Panc1 (cell line): ENCODE measurements around the gene GATA5. TPM values are rescaled to one million over a fixed set of nuclear protein-coding genes. Genes with fewer than 3 reads are reported as not detected.

Experiments used
- ATAC-seq: fragments of 200-7000 bp; cut with Tn5 transposase; 2 replicates; pipeline ENCODE4 v1.9.1; 2020; ENCODE audit warnings: mild to moderate bottlenecking, moderate library complexity
- BruUV-seq: library from RNA; stranded (reverse); fragments of 400-500 nt; replicated peaks from 2 replicates; lab custom pipeline; 2021; lab: Mats Ljungman, UMichigan
- CTCF ChIA-PET: fragments of 300-600 bp; sonication (Branson Sonifier 250); formaldehyde crosslinking; loops from one replicate; lab custom pipeline; 2022; ENCODE audit warnings: antibody characterized with exemption; lab: Charles Lee
- POLR2A ChIA-PET: fragments of 300-600 bp; sonication (Branson Sonifier 250); formaldehyde crosslinking; loops from one replicate; lab custom pipeline; 2022; ENCODE audit warnings: antibody characterized with exemption; lab: Charles Lee
- DNase-seq: peaks from one replicate; pipeline ENCODE4 v3.0.0-alpha.2; 2010; ENCODE audit warnings: low read depth, low spot score
- H3K27ac ChIP-seq: 2 replicates; pipeline ENCODE4 v1.5.1; 2011; ENCODE audit warnings: mild to moderate bottlenecking, low read length, inconsistent platforms
- H3K27me3 ChIP-seq: fragments of 200-500 bp; sonication (Bioruptor generic); 2 replicates; pipeline ENCODE4 v1.6.0; 2014; ENCODE audit warnings: low read length, inconsistent platforms; ENCODE audit not compliant: control insufficient read depth, insufficient read depth
- H3K36me3 ChIP-seq: fragments of 200-500 bp; sonication (Bioruptor generic); 2 replicates; pipeline ENCODE4 v1.5.1; 2014; ENCODE audit warnings: inconsistent platforms, mild to moderate bottlenecking, low read length, moderate library complexity; ENCODE audit not compliant: control insufficient read depth, insufficient read depth
- H3K4me1 ChIP-seq: 2 replicates; pipeline ENCODE4 v1.5.1; 2011; ENCODE audit warnings: inconsistent platforms, mild to moderate bottlenecking, low read length, moderate library complexity; ENCODE audit not compliant: control insufficient read depth, insufficient read depth
- H3K4me3 ChIP-seq, 2 experiments: 2 replicates each; pipeline ENCODE4 v1.5.1; 2011 to 2012; ENCODE audit warnings: low read depth in 2 of 2, low read length in 2 of 2, mild to moderate bottlenecking in 2 of 2, inconsistent platforms in 1 of 2, moderate library complexity in 1 of 2
- H3K9me3 ChIP-seq: fragments of 200-500 bp; sonication (Bioruptor generic); 2 replicates; pipeline ENCODE4 v1.5.1; 2014; ENCODE audit warnings: low read depth, mild to moderate bottlenecking, inconsistent platforms, low read length, moderate library complexity; ENCODE audit not compliant: control insufficient read depth, insufficient read depth
- CTCF ChIP-seq: fragments of 450-650 bp; IDR thresholded peaks from 2 replicates; pipeline ENCODE4 v1.5.1; 2017; ENCODE audit warnings: mild to moderate bottlenecking
- POLR2AphosphoS5 ChIP-seq: IDR thresholded peaks from 2 replicates; pipeline ENCODE4 v1.6.1; 2012; ENCODE audit warnings: mild to moderate bottlenecking, low read depth, low read length, moderate library complexity
- SIN3A ChIP-seq: IDR thresholded peaks from 2 replicates; pipeline ENCODE4 v1.6.1; 2012; ENCODE audit warnings: low read depth, mild to moderate bottlenecking, low read length, moderate library complexity, borderline replicate concordance; ENCODE audit not compliant: insufficient read depth
- TCF7L2 ChIP-seq: IDR thresholded peaks from 2 replicates; pipeline ENCODE4 v1.6.1; 2011; ENCODE audit warnings: mild to moderate bottlenecking, low read depth, low read length, inconsistent platforms
- in situ Hi-C: cut with HindIII; loops from 2 replicates; pipeline ENCODE4 v1.10.0; 2016; ENCODE audit warnings: low sequenced_read_pairs, low pct_unique_long_range_greater_than_20kb
- intact Hi-C: fragments of 100-400 bp; cut with micrococcal nuclease; formaldehyde crosslinking; loops from one replicate; pipeline ENCODE4 v1.10.0; 2022; ENCODE audit not compliant: unreplicated experiment
- total RNA-seq: library from RNA; stranded (reverse); gene quantifications from one replicate; pipeline ENCODE4 v1.2.1, GENCODE V29; 2021; ENCODE audit not compliant: unreplicated experiment
- TF ChIP-seq, protein P1 (sequence below), 2 experiments: IDR thresholded peaks; 2 replicates each; pipeline ENCODE4 v1.6.1; 2011 to 2012; ENCODE audit warnings: low read depth in 2 of 2, control low read depth in 1 of 2, low read length in 1 of 2, mild to moderate bottlenecking in 1 of 2, moderate library complexity in 1 of 2; ENCODE audit not compliant: insufficient read depth in 1 of 2

GATA5 gene
- total RNA-seq, 1 experiment from 2014 or later, result 53.2 TPM

- Histone ChIP-seq H3K27ac (no peak overlapping the region), H3K27me3 (no peaks in the 10 kb centered on the region), H3K4me1 (peaks cover 27% of the 10 kb centered on the region), H3K9me3 (no peaks in the 10 kb centered on the region), H3K4me3 (no peak overlapping the region), H3K36me3 (peaks cover 2% of the 10 kb centered on the region; the same call in 1 of the 2 replicates)
- POLR2A ChIA-PET, result no interaction called here
- no TSS peak for BruUV-seq
- in situ Hi-C loops, result no loop called here
- intact Hi-C loops, result no loop called here
- ATAC-seq (no peak), DNase-seq (no peak)
- CTCF ChIA-PET, result no interaction called here
- TF ChIP-seq SIN3A, result no peak
- no peak for TF ChIP-seq POLR2AphosphoS5
- TF ChIP-seq CTCF, result no peak
- no peak for TF ChIP-seq TCF7L2
- TF ChIP-seq, protein P1, sequence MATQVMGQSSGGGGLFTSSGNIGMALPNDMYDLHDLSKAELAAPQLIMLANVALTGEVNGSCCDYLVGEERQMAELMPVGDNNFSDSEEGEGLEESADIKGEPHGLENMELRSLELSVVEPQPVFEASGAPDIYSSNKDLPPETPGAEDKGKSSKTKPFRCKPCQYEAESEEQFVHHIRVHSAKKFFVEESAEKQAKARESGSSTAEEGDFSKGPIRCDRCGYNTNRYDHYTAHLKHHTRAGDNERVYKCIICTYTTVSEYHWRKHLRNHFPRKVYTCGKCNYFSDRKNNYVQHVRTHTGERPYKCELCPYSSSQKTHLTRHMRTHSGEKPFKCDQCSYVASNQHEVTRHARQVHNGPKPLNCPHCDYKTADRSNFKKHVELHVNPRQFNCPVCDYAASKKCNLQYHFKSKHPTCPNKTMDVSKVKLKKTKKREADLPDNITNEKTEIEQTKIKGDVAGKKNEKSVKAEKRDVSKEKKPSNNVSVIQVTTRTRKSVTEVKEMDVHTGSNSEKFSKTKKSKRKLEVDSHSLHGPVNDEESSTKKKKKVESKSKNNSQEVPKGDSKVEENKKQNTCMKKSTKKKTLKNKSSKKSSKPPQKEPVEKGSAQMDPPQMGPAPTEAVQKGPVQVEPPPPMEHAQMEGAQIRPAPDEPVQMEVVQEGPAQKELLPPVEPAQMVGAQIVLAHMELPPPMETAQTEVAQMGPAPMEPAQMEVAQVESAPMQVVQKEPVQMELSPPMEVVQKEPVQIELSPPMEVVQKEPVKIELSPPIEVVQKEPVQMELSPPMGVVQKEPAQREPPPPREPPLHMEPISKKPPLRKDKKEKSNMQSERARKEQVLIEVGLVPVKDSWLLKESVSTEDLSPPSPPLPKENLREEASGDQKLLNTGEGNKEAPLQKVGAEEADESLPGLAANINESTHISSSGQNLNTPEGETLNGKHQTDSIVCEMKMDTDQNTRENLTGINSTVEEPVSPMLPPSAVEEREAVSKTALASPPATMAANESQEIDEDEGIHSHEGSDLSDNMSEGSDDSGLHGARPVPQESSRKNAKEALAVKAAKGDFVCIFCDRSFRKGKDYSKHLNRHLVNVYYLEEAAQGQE (IDR thresholded peaks at IDR 0.05; ENCODE audit: insufficient read depth in 1 of 2, low read depth in 2 of 2, low read length in 1 of 2), result no peak
Measured at GRCh38 chr20:62464990-62465389, 10.8 kb downstream of the GATA5 start.

GRCh38 chr20:62464425-62464770 lies 11.4 kb downstream of the GATA5 start:
- no peak for TF ChIP-seq SIN3A
- TF ChIP-seq, protein P1 (IDR thresholded peaks at IDR 0.05; ENCODE audit: insufficient read depth in 1 of 2, low read depth in 2 of 2, low read length in 1 of 2), result no peak
- TF ChIP-seq TCF7L2, result no peak
- no peak for TF ChIP-seq CTCF
- TF ChIP-seq POLR2AphosphoS5, result no peak
- Histone ChIP-seq H3K4me3 (no peak overlapping the region), H3K27me3 (no peaks in the 10 kb centered on the region), H3K27ac (no peak overlapping the region), H3K9me3 (no peaks in the 10 kb centered on the region), H3K36me3 (peaks cover 1% of the 10 kb centered on the region; the same call in 1 of the 2 replicates), H3K4me1 (peaks cover 24% of the 10 kb centered on the region)
- in situ Hi-C loops (no loop called here), intact Hi-C loops (no loop called here)
- ATAC-seq, result no peak
- DNase-seq, result no peak
- POLR2A ChIA-PET, result no interaction called here
- CTCF ChIA-PET, result no interaction called here
- no TSS peak for BruUV-seq
